K562 (cell line): ENCODE measurements around the gene TMEM158. TPM values are rescaled to one million over a fixed set of nuclear protein-coding genes. Genes with fewer than 3 reads are reported as not detected.

Experiments
- CREBBP ChIP-seq: IDR thresholded peaks from one replicate; pipeline ENCODE4 v1.6.1; 2012; ENCODE audit warnings: low read depth, mild to moderate bottlenecking, control low read depth, inconsistent platforms, low read length
- ELF4 ChIP-seq: fragments of 450-650 bp; formaldehyde crosslinking; IDR thresholded peaks from 2 replicates; pipeline ENCODE4 v1.4.0; 2022; ENCODE audit warnings: missing genetic modification characterization
- KAT7 ChIP-seq: sonication (generic); formaldehyde crosslinking; IDR thresholded peaks from 2 replicates; pipeline ENCODE4 v1.8.0; 2022; ENCODE audit warnings: missing genetic modification reagents, mild to moderate bottlenecking, borderline replicate concordance
- MYNN ChIP-seq, 2 experiments: sonication (generic); formaldehyde crosslinking in 1 of 2; IDR thresholded peaks; 2 replicates each; pipeline versions ENCODE4 v1.5.0 to v1.6.1; 2016 to 2020; ENCODE audit warnings: antibody characterized with exemption in 1 of 2, missing genetic modification reagents in 1 of 2
- NFIX ChIP-seq: fragments of 250-450 bp; sonication (Bioruptor Pico); IDR thresholded peaks from 2 replicates; pipeline ENCODE4 v1.4.0; 2020; ENCODE audit warnings: low read depth, mild to moderate bottlenecking, moderate library complexity
- PHF20 ChIP-seq: fragments of 450-650 bp; IDR thresholded peaks from 2 replicates; pipeline ENCODE4 v1.6.1; 2018; ENCODE audit not compliant: partially characterized antibody
- PREB ChIP-seq: sonication (generic); formaldehyde crosslinking; IDR thresholded peaks from 2 replicates; pipeline ENCODE4 v1.8.1; 2023; ENCODE audit warnings: mild to moderate bottlenecking, missing genetic modification reagents
- SMC3 ChIP-seq: conservative IDR thresholded peaks from 2 replicates; pipeline ENCODE4 v1.6.1; 2011; ENCODE audit warnings: low read depth, low read length, improper control_type of control experiment; ENCODE audit not compliant: insufficient read depth
- XRCC5 ChIP-seq: fragments of 200-400 bp; formaldehyde crosslinking; IDR thresholded peaks from 2 replicates; pipeline ENCODE4 v1.6.1; 2017; ENCODE audit warnings: low read depth, mild to moderate bottlenecking, low read length
- ZFP30 ChIP-seq: fragments of 250-450 bp; sonication (Bioruptor Pico); IDR thresholded peaks from 2 replicates; pipeline ENCODE4 v1.8.0; 2022; ENCODE audit warnings: moderate library complexity, mild to moderate bottlenecking, inconsistent platforms, borderline replicate concordance
- ZNF280A ChIP-seq: fragments of 450-650 bp; IDR thresholded peaks from 2 replicates; pipeline ENCODE4 v1.6.1; 2018; ENCODE audit warnings: mild to moderate bottlenecking, low read depth; ENCODE audit not compliant: partially characterized antibody
- ZNF57 ChIP-seq: fragments of 450-650 bp; formaldehyde crosslinking; IDR thresholded peaks from 2 replicates; pipeline ENCODE4 v1.4.0; 2020; ENCODE audit warnings: mild to moderate bottlenecking, moderate library complexity
- ZNF778 ChIP-seq: fragments of 450-650 bp; formaldehyde crosslinking; IDR thresholded peaks from 2 replicates; pipeline ENCODE4 v1.4.0; 2020; ENCODE audit warnings: mild to moderate bottlenecking, moderate library complexity
- polyA plus RNA-seq, 8 experiments: library from polyadenylated mRNA; depleted of rRNA in 4 of 8; stranded (reverse) in 5 of 8; unstranded in 3 of 8; fragments of >200 nt; fragmentation: Nextera tagmentation in 2 of 8; fragmentation: Illumina TruSeq in 1 of 8; extraction: Ambion mirVana in 2 of 8; extraction: Trizol in 1 of 8; gene quantifications; 2 replicates each; pipeline versions ENCODE4 v1.2.1 to v1.2.3, GENCODE V29; 2011 to 2014; ENCODE audit warnings: inconsistent platforms in 1 of 8, missing spikeins in 1 of 8
- total RNA-seq, 7 experiments: library from RNA; depleted of rRNA in 6 of 7; stranded (reverse); fragments of >200 nt in 6 of 7; fragmentation: Illumina TruSeq in 2 of 7; extraction: Trizol in 2 of 7; gene quantifications; 2 replicates each; pipeline versions ENCODE4 v1.2.1 to v1.2.3, GENCODE V29; 2011 to 2021; ENCODE audit warnings: low replicate concordance in 1 of 7
- TF ChIP-seq, protein P1 (sequence below): IDR thresholded peaks from 3 replicates; pipeline ENCODE4 v1.6.1; 2011; ENCODE audit warnings: borderline replicate concordance, mild to moderate bottlenecking; ENCODE audit not compliant: insufficient read length, insufficient read depth
- TF ChIP-seq, protein P2 (sequence below): IDR thresholded peaks from 2 replicates; pipeline ENCODE4 v1.6.1; 2012; ENCODE audit warnings: low read depth, low read length, improper control_type of control experiment, borderline replicate concordance
- TF ChIP-seq, protein P3 (sequence below), 2 experiments: fragments of 150-350 bp in 1 of 2; IDR thresholded peaks; 2 replicates each; pipeline ENCODE4 v1.6.1; 2012 to 2016; ENCODE audit warnings: low read depth in 2 of 2, low read length in 2 of 2, mild to moderate bottlenecking in 1 of 2, moderate library complexity in 1 of 2

The TMEM158 gene
- total and polyA plus RNA-seq, 9 of the 15 experiments (the other 6 are each of a cell fraction or from before 2014, with no cell fraction given), result 2.2 to 46.5 (median 8.4) TPM

GRCh38 chr3:45182915-45183871 lies 42.9 kb downstream of the TMEM158 start (continued):
- 0 out of 2 replicates have a peak, but pooled peaks have one; percentile 71 for TF ChIP-seq PREB (CRISPR knock-in tag)
- TF ChIP-seq XRCC5, result no peak
- no peak for TF ChIP-seq ZFP30 (CRISPR knock-in tag)
- no peak for TF ChIP-seq NFIX (CRISPR knock-in tag)
- TF ChIP-seq, protein P1, sequence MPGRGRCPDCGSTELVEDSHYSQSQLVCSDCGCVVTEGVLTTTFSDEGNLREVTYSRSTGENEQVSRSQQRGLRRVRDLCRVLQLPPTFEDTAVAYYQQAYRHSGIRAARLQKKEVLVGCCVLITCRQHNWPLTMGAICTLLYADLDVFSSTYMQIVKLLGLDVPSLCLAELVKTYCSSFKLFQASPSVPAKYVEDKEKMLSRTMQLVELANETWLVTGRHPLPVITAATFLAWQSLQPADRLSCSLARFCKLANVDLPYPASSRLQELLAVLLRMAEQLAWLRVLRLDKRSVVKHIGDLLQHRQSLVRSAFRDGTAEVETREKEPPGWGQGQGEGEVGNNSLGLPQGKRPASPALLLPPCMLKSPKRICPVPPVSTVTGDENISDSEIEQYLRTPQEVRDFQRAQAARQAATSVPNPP, result no peak
- TF ChIP-seq ELF4 (CRISPR knock-in tag), result peak; percentile 26; the same call in 1 of the 2 replicates
- peak; percentile 51; the same call in 1 of the 2 replicates for TF ChIP-seq KAT7 (CRISPR knock-in tag)
- TF ChIP-seq, protein P2, sequence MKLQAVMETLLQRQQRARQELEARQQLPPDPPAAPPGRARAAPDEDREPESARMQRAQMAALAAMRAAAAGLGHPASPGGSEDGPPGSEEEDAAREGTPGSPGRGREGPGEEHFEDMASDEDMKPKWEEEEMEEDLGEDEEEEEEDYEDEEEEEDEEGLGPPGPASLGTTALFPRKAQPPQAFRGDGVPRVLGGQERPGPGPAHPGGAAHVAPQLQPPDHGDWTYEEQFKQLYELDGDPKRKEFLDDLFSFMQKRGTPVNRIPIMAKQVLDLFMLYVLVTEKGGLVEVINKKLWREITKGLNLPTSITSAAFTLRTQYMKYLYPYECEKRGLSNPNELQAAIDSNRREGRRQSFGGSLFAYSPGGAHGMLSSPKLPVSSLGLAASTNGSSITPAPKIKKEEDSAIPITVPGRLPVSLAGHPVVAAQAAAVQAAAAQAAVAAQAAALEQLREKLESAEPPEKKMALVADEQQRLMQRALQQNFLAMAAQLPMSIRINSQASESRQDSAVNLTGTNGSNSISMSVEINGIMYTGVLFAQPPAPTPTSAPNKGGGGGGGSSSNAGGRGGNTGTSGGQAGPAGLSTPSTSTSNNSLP, result no peak
- no peak for TF ChIP-seq ZNF57 (CRISPR knock-in tag)
- no peak for TF ChIP-seq SMC3
- no peak for TF ChIP-seq ZNF280A
- no peak for TF ChIP-seq PHF20
- TF ChIP-seq MYNN (IDR thresholded peaks at IDR 0.05), result no peak
- no peak for TF ChIP-seq MYNN (CRISPR knock-in tag; IDR thresholded peaks at IDR 0.05)
- TF ChIP-seq, protein P3, sequence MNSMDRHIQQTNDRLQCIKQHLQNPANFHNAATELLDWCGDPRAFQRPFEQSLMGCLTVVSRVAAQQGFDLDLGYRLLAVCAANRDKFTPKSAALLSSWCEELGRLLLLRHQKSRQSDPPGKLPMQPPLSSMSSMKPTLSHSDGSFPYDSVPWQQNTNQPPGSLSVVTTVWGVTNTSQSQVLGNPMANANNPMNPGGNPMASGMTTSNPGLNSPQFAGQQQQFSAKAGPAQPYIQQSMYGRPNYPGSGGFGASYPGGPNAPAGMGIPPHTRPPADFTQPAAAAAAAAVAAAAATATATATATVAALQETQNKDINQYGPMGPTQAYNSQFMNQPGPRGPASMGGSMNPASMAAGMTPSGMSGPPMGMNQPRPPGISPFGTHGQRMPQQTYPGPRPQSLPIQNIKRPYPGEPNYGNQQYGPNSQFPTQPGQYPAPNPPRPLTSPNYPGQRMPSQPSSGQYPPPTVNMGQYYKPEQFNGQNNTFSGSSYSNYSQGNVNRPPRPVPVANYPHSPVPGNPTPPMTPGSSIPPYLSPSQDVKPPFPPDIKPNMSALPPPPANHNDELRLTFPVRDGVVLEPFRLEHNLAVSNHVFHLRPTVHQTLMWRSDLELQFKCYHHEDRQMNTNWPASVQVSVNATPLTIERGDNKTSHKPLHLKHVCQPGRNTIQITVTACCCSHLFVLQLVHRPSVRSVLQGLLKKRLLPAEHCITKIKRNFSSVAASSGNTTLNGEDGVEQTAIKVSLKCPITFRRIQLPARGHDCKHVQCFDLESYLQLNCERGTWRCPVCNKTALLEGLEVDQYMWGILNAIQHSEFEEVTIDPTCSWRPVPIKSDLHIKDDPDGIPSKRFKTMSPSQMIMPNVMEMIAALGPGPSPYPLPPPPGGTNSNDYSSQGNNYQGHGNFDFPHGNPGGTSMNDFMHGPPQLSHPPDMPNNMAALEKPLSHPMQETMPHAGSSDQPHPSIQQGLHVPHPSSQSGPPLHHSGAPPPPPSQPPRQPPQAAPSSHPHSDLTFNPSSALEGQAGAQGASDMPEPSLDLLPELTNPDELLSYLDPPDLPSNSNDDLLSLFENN (IDR thresholded peaks at IDR 0.05; ENCODE audit: low read depth in 2 of 2, low read length in 2 of 2), result 0 out of 4 replicates have a peak, but pooled peaks of 1 of the 2 experiments have one; percentile 23
- TF ChIP-seq ZNF778 (CRISPR knock-in tag), result no peak
- no peak for TF ChIP-seq CREBBP
